ENCODE data around the gene VSTM2L.

VSTM2L gene

GRCh38 chr20:37915434-37915787 lies 12.5 kb downstream of the VSTM2L start:
- no peak overlapping the region for H3K4me3 ChIP-seq (ENCODE audit: low read depth, low read length)
- DNase-seq (ENCODE audit: low read depth), result no peak
- TF ChIP-seq, protein P1, sequence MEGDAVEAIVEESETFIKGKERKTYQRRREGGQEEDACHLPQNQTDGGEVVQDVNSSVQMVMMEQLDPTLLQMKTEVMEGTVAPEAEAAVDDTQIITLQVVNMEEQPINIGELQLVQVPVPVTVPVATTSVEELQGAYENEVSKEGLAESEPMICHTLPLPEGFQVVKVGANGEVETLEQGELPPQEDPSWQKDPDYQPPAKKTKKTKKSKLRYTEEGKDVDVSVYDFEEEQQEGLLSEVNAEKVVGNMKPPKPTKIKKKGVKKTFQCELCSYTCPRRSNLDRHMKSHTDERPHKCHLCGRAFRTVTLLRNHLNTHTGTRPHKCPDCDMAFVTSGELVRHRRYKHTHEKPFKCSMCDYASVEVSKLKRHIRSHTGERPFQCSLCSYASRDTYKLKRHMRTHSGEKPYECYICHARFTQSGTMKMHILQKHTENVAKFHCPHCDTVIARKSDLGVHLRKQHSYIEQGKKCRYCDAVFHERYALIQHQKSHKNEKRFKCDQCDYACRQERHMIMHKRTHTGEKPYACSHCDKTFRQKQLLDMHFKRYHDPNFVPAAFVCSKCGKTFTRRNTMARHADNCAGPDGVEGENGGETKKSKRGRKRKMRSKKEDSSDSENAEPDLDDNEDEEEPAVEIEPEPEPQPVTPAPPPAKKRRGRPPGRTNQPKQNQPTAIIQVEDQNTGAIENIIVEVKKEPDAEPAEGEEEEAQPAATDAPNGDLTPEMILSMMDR (conservative IDR thresholded peaks at IDR 0.05; ENCODE audit: low read depth, low read length), result no peak

GRCh38 chr20:37915800-37916570 lies 13.1 kb downstream of the VSTM2L start:
- DNase-seq (ENCODE audit: low read depth), result no peak
- H3K4me3 ChIP-seq (ENCODE audit: low read depth, low read length), result no peak overlapping the region
- TF ChIP-seq, protein P1 (conservative IDR thresholded peaks at IDR 0.05; ENCODE audit: low read depth, low read length), result no peak

DNA sequence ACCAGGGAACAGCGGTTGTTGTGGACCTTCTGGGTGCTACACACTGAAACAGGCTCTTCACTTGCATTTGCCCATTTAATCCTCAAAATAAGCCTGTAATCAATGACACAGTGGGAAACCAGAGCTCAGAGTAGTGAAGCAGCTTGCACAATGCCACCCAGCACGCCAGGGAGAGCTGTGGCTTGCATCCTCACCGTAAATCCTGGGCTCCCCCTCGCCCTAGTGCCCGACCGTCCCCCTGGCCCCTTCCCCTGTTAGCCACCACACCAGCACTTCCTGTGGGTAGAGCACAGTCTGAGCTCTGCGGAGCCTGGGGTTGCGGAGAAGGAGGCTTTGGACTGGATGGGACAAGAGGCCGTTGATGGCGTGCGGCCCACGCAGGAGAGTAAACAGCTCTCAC lies 14.5 kb downstream of the VSTM2L start:
- TF ChIP-seq, protein P1 (conservative IDR thresholded peaks at IDR 0.05; ENCODE audit: low read depth, low read length), result no peak

GRCh38 chr20:37918035-37918434 lies 15.1 kb downstream of the VSTM2L start:
- TF ChIP-seq, protein P1 (conservative IDR thresholded peaks at IDR 0.05; ENCODE audit: low read depth, low read length), result no peak
- no peak overlapping the region for H3K4me3 ChIP-seq (ENCODE audit: low read depth, low read length)
- DNase-seq (ENCODE audit: low read depth), result no peak

More for the DNA sequence above, 14.5 kb downstream of the VSTM2L start:
- DNase-seq (ENCODE audit: low read depth), result no peak
- H3K4me3 ChIP-seq (ENCODE audit: low read depth, low read length), result no peak overlapping the region

- TF ChIP-seq, protein P1 (conservative IDR thresholded peaks at IDR 0.05; ENCODE audit: low read depth, low read length), result no peak
- DNase-seq (ENCODE audit: low read depth), result no peak
- H3K4me3 ChIP-seq (ENCODE audit: low read depth, low read length), result no peak overlapping the region
Measured at GRCh38 chr20:37919389-37920040, 16.6 kb downstream of the VSTM2L start.

DNA sequence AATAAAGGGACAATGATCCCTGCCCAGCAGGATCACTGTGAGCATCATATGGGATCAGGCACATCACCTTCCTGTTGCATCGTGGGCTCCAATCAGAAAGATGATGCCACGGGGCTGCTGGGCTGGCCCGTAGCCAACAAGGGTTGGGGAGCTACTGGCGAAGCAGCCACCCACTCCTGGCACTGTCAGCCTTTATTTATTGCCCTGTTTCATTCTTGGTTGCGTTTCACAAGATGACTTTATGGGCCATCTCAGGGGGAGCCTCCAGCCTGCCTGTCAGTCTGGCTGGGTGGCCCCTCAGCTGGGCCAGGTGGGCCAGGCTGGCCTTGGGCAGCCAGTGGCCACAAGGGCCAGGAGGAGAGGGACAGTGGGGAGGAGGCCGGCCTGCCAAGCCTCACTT lies 17.3 kb downstream of the VSTM2L start:
- TF ChIP-seq, protein P1 (conservative IDR thresholded peaks at IDR 0.05; ENCODE audit: low read depth, low read length), result no peak
- no peak overlapping the region for H3K4me3 ChIP-seq (ENCODE audit: low read depth, low read length)
- DNase-seq (ENCODE audit: low read depth), result no peak
